HEK293 (cell line): ENCODE results near the gene BMAL1.

Experiments
- CTCF ChIA-PET: fragments of 350-600 bp; formaldehyde crosslinking; extraction: SDS; loops from one replicate; lab custom pipeline; 2021; ENCODE audit warnings: antibody characterized with exemption; lab: Yijun Ruan, JAX
- POLR2A ChIA-PET: fragments of 300-600 bp; formaldehyde crosslinking; extraction: SDS; loops from one replicate; lab custom pipeline; 2020; ENCODE audit warnings: antibody characterized with exemption, inconsistent platforms; lab: Yijun Ruan, JAX
- H3K27ac ChIP-seq: fragments of 200-500 bp; sonication (Bioruptor generic); 2 replicates; pipeline ENCODE4 v1.5.1; 2014; ENCODE audit warnings: low read depth, low read length, control low read depth, inconsistent platforms; ENCODE audit errors: extremely low read depth
- H3K36me3 ChIP-seq, 2 experiments: fragments of 200-500 bp in 1 of 2; sonication (Bioruptor generic) in 1 of 2; 1 replicate in 1 of 2; 2 replicates in 1 of 2; pipeline ENCODE4 v1.5.1; 2014 to 2017; ENCODE audit warnings: inconsistent platforms in 2 of 2, low read length in 2 of 2; ENCODE audit not compliant: control insufficient read depth in 2 of 2, insufficient read depth in 1 of 2
- H3K4me1 ChIP-seq: fragments of 200-500 bp; sonication (Bioruptor generic); 2 replicates; pipeline ENCODE4 v1.5.1; 2014; ENCODE audit warnings: mild to moderate bottlenecking, low read length, inconsistent platforms; ENCODE audit not compliant: control insufficient read depth, insufficient read depth
- H3K4me3 ChIP-seq: 2 replicates; pipeline ENCODE4 v1.5.1; 2011; ENCODE audit warnings: low read depth, mild to moderate bottlenecking, control low read depth, low read length, moderate library complexity
- H3K9me3 ChIP-seq: fragments of 200-500 bp; sonication (Bioruptor generic); 2 replicates; pipeline ENCODE4 v1.5.1; 2014; ENCODE audit warnings: low read depth, low read length, inconsistent platforms; ENCODE audit not compliant: control insufficient read depth, insufficient read depth
- ATF2 ChIP-seq: fragments of 450-650 bp; formaldehyde crosslinking; IDR thresholded peaks from 2 replicates; pipeline ENCODE4 v1.5.1; 2016; ENCODE audit warnings: missing biosample characterization, missing genetic modification characterization, low read depth
- BCL11A ChIP-seq: fragments of 450-650 bp; formaldehyde crosslinking; IDR thresholded peaks from 2 replicates; pipeline ENCODE4 v1.5.1; 2016; ENCODE audit warnings: low read depth, missing biosample characterization, missing genetic modification characterization
- OSR2 ChIP-seq: fragments of 450-650 bp; formaldehyde crosslinking; IDR thresholded peaks from 2 replicates; pipeline ENCODE4 v1.5.1; 2016; ENCODE audit warnings: missing biosample characterization, missing genetic modification characterization
- REPIN1 ChIP-seq: fragments of 450-650 bp; formaldehyde crosslinking; IDR thresholded peaks from 2 replicates; pipeline ENCODE4 v1.5.1; 2017; ENCODE audit warnings: missing biosample characterization, missing genetic modification characterization, low read depth
- TSHZ1 ChIP-seq: fragments of 450-650 bp; formaldehyde crosslinking; IDR thresholded peaks from 2 replicates; pipeline ENCODE4 v1.5.1; 2016; ENCODE audit warnings: missing biosample characterization, missing genetic modification characterization, borderline replicate concordance
- ZBTB21 ChIP-seq: fragments of 450-650 bp; formaldehyde crosslinking; IDR thresholded peaks from 2 replicates; pipeline ENCODE4 v1.5.1; 2017; ENCODE audit warnings: missing biosample characterization, missing genetic modification characterization
- ZBTB26 ChIP-seq: fragments of 450-650 bp; formaldehyde crosslinking; optimal IDR thresholded peaks from 2 replicates; pipeline ENCODE3; 2016; ENCODE audit warnings: missing biosample characterization, mild to moderate bottlenecking, missing genetic modification characterization
- ZBTB6 ChIP-seq: fragments of 450-650 bp; formaldehyde crosslinking; IDR thresholded peaks from 2 replicates; pipeline ENCODE4 v1.5.1; 2017; ENCODE audit warnings: missing biosample characterization, missing genetic modification characterization
- ZBTB7A ChIP-seq: fragments of 450-650 bp; formaldehyde crosslinking; IDR thresholded peaks from 2 replicates; pipeline ENCODE4 v1.5.1; 2016; ENCODE audit warnings: low read depth, missing biosample characterization, missing genetic modification characterization
- ZNF140 ChIP-seq: fragments of 450-650 bp; formaldehyde crosslinking; IDR thresholded peaks from 2 replicates; pipeline ENCODE4 v1.5.1; 2016; ENCODE audit warnings: missing biosample characterization, missing genetic modification characterization
- ZNF155 ChIP-seq: fragments of 450-650 bp; formaldehyde crosslinking; IDR thresholded peaks from 2 replicates; pipeline ENCODE4 v1.5.1; 2016; ENCODE audit warnings: missing biosample characterization, missing genetic modification characterization
- ZNF175 ChIP-seq: fragments of 450-650 bp; formaldehyde crosslinking; IDR thresholded peaks from 2 replicates; pipeline ENCODE4 v1.5.1; 2016; ENCODE audit warnings: missing biosample characterization, missing genetic modification characterization
- ZNF211 ChIP-seq: fragments of 450-650 bp; formaldehyde crosslinking; IDR thresholded peaks from 2 replicates; pipeline ENCODE4 v1.5.1; 2016; ENCODE audit warnings: low read depth, missing biosample characterization, missing genetic modification characterization
- ZNF239 ChIP-seq: fragments of 450-650 bp; formaldehyde crosslinking; IDR thresholded peaks from 2 replicates; pipeline ENCODE4 v1.5.1; 2016; ENCODE audit warnings: missing biosample characterization, missing genetic modification characterization
- ZNF311 ChIP-seq: fragments of 450-650 bp; formaldehyde crosslinking; IDR thresholded peaks from 2 replicates; pipeline ENCODE4 v1.5.1; 2017; ENCODE audit warnings: missing biosample characterization, missing genetic modification characterization, borderline replicate concordance
- ZNF324 ChIP-seq: fragments of 450-650 bp; formaldehyde crosslinking; IDR thresholded peaks from 2 replicates; pipeline ENCODE4 v1.5.1; 2016; ENCODE audit warnings: missing biosample characterization, missing genetic modification characterization
- ZNF362 ChIP-seq: fragments of 450-650 bp; formaldehyde crosslinking; IDR thresholded peaks from 2 replicates; pipeline ENCODE4 v1.5.1; 2016; ENCODE audit warnings: missing biosample characterization, missing genetic modification characterization
- ZNF433 ChIP-seq: fragments of 450-650 bp; formaldehyde crosslinking; IDR thresholded peaks from 2 replicates; pipeline ENCODE4 v1.5.1; 2016; ENCODE audit warnings: missing biosample characterization, missing genetic modification characterization, low read depth
- ZNF560 ChIP-seq: fragments of 450-650 bp; formaldehyde crosslinking; IDR thresholded peaks from 2 replicates; pipeline ENCODE4 v1.5.1; 2017; ENCODE audit warnings: missing biosample characterization, missing genetic modification characterization, borderline replicate concordance
- ZNF707 ChIP-seq: fragments of 450-650 bp; formaldehyde crosslinking; IDR thresholded peaks from 2 replicates; pipeline ENCODE4 v1.5.1; 2016; ENCODE audit warnings: missing biosample characterization, missing genetic modification characterization
- ZNF768 ChIP-seq: fragments of 450-650 bp; formaldehyde crosslinking; IDR thresholded peaks from 2 replicates; pipeline ENCODE4 v1.5.1; 2018; ENCODE audit warnings: missing biosample characterization, mild to moderate bottlenecking, missing genetic modification characterization
- ZNF791 ChIP-seq: fragments of 450-650 bp; formaldehyde crosslinking; IDR thresholded peaks from 2 replicates; pipeline ENCODE4 v1.5.1; 2016; ENCODE audit warnings: missing biosample characterization, missing genetic modification characterization
- ZSCAN18 ChIP-seq: fragments of 450-650 bp; formaldehyde crosslinking; IDR thresholded peaks from 2 replicates; pipeline ENCODE4 v1.5.1; 2016; ENCODE audit warnings: missing biosample characterization, missing genetic modification characterization
- ZSCAN30 ChIP-seq: fragments of 450-650 bp; IDR thresholded peaks from 2 replicates; pipeline ENCODE4 v1.5.1; 2018; ENCODE audit warnings: missing biosample characterization, mild to moderate bottlenecking, missing genetic modification characterization, moderate library complexity
- ZXDB ChIP-seq: fragments of 450-650 bp; formaldehyde crosslinking; IDR thresholded peaks from 2 replicates; pipeline ENCODE4 v1.5.1; 2016; ENCODE audit warnings: missing biosample characterization, missing genetic modification characterization

BMAL1 gene

GRCh38 chr11:13429836-13430235 lies 152.2 kb downstream of the BMAL1 start:
- ChIA-PET POLR2A (no interaction called here), CTCF (no interaction called here)
- Histone ChIP-seq H3K4me1 (no peaks in the 10 kb centered on the region), H3K9me3 (no peaks in the 10 kb centered on the region), H3K4me3 (no peak overlapping the region), H3K27ac (no peak overlapping the region), H3K36me3 (no peaks in the 10 kb centered on the region)
- TF ChIP-seq TSHZ1 (no peak), ZXDB (no peak), ZNF211 (tag by site-specific recombination) (no peak), ZNF175 (no peak), REPIN1 (tag by site-specific recombination) (no peak), OSR2 (tag by site-specific recombination) (no peak), ZNF311 (tag by site-specific recombination) (no peak), ZNF707 (no peak), ZSCAN30 (tag by site-specific recombination) (no peak), ZNF560 (tag by site-specific recombination) (no peak), BCL11A (tag by site-specific recombination) (no peak), ZBTB6 (tag by site-specific recombination) (no peak), ZNF155 (tag by site-specific recombination) (no peak), ZBTB21 (no peak), ZBTB26 (tag by site-specific recombination) (no peak), ZNF791 (tag by site-specific recombination) (no peak), ZBTB7A (no peak), ZNF362 (no peak), ATF2 (tag by site-specific recombination) (no peak)

- ChIA-PET POLR2A (no interaction called here), CTCF (no interaction called here)
- Histone ChIP-seq H3K9me3 (no peaks in the 10 kb centered on the region), H3K4me3 (no peak overlapping the region), H3K36me3 (no peaks in the 10 kb centered on the region), H3K4me1 (no peaks in the 10 kb centered on the region), H3K27ac (no peak overlapping the region)
- TF ChIP-seq ZXDB (no peak), ZNF140 (tag by site-specific recombination) (no peak), ATF2 (tag by site-specific recombination) (no peak), ZNF768 (tag by site-specific recombination) (no peak), ZSCAN18 (tag by site-specific recombination) (no peak), ZNF239 (tag by site-specific recombination) (no peak), ZNF433 (no peak), ZNF560 (tag by site-specific recombination) (no peak), ZNF324 (tag by site-specific recombination) (no peak)
Observed at GRCh38 chr11:13433437-13433836, 155.8 kb downstream of the BMAL1 start.
